Urothelium cell line (cell line): ENCODE data around the gene FAU.

ENCODE experiments used
- DNase-seq: peaks from one replicate; pipeline ENCODE4 v3.0.0; 2011; ENCODE audit warnings: low spot score, mixed read lengths
- FAIRE-seq: peaks from 2 replicates; lab custom pipeline; 2011; peaks lifted over from hg19 to GRCh38; lab: Jason Lieb, UNC

FAU gene

GRCh38 chr11:65136515-65137096 lies 14.7 kb upstream of the FAU start:
- DNase-seq (no peak), FAIRE-seq (no peak)

GRCh38 chr11:65135633-65136145 lies 13.8 kb upstream of the FAU start:
- no peak for FAIRE-seq
- no peak for DNase-seq

- FAIRE-seq (no peak), DNase-seq (peak; percentile 95)
These were observed 13.2 kb upstream of the FAU start for GRCh38 chr11:65134952-65135632.

- FAIRE-seq (peak; percentile 98), DNase-seq (peak; percentile 91)
These were observed 12.5 kb upstream of the FAU start, which contains the start of gene SYVN1 for GRCh38 chr11:65134240-65134951. Gene SYVN1 (minus strand): TSS chr11:65134519. CDS start chr11:65133601, 918 bp downstream.

- FAIRE-seq (no peak), DNase-seq (no peak)
These were observed 11.8 kb upstream of the FAU start for GRCh38 chr11:65133724-65134123.

GRCh38 chr11:65132988-65133700 lies 11.2 kb upstream of the FAU start:
- FAIRE-seq (no peak), DNase-seq (peak; percentile 61)

- FAIRE-seq (no peak), DNase-seq (no peak)
These were observed 10.5 kb upstream of the FAU start for GRCh38 chr11:65132238-65132987.

GRCh38 chr11:65131895-65132237 lies 9.9 kb upstream of the FAU start:
- DNase-seq, result no peak
- no peak for FAIRE-seq

- no peak for FAIRE-seq
- no peak for DNase-seq
These were observed 9.5 kb upstream of the FAU start for GRCh38 chr11:65131417-65131776.

GRCh38 chr11:65130631-65131416 lies 8.9 kb upstream of the FAU start:
- no peak for DNase-seq
- no peak for FAIRE-seq

- FAIRE-seq (no peak), DNase-seq (no peak)
These were observed 7.9 kb upstream of the FAU start for GRCh38 chr11:65129649-65130441.

- DNase-seq (no peak), FAIRE-seq (no peak)
These were observed 6.5 kb upstream of the FAU start for GRCh38 chr11:65128182-65129145.

- FAIRE-seq, result no peak
These were observed 5.7 kb upstream of the FAU start for GRCh38 chr11:65127473-65128181.

GRCh38 chr11:65126624-65127274 lies 4.8 kb upstream of the FAU start:
- FAIRE-seq (no peak), DNase-seq (no peak)

More at GRCh38 chr11:65127473-65128181, 5.7 kb upstream of the FAU start:
- no peak for DNase-seq

GRCh38 chr11:65125197-65126056 lies 3.5 kb upstream of the FAU start:
- DNase-seq (no peak), FAIRE-seq (no peak)
